GM21737 (cell line): ENCODE results near the gene RAB19.

Experiments used
- ATAC-seq: cut with Tn5 transposase; IDR thresholded peaks from one replicate; pipeline ENCODE4 v1.9.1; 2021; ENCODE audit warnings: mild to moderate bottlenecking, moderate library complexity; ENCODE audit not compliant: unreplicated experiment

Gene RAB19

DNA sequence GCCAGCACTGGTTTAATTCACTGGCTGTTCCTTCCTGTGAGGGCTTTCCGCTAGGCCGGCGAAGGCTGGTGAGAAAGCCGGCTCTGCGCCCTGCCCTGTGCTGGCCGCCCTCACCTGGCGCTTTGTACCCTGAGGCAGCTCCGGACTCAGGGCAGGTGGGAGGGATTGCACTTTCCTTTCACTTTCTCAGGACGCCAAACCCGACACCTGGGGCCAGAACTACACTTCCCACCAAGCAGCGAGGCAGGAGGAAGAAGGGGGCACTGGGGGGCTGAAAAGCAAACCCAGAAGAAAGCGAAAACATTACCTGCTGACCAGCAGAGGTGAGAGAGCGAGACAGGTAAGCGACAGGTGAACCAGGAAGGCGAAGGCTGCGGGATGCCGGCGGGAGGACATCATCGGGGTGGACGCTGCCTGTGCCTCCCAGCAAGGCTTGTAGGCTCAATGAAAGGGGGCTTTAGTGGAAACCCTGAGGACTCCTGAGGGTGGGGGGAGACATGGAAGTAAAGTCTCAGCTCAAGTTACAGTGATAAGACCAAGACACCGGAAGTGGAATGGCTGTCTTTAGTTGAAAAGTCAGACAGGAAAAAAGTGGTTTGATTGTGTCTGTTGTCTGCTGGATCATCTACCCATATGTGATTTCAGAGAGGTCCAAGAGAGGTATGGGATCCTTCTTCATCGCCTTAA, at the start of gene RAB19:
Gene RAB19 (plus strand): TSS at position 181 of the 687 bp plus-strand sequence. CDS start 3,589 bp downstream, outside the sequence.
- no peak for ATAC-seq

- no peak for ATAC-seq
Observed at GRCh38 chr7:140358024-140358411, 45.8 kb upstream of the RAB19 start.

DNA sequence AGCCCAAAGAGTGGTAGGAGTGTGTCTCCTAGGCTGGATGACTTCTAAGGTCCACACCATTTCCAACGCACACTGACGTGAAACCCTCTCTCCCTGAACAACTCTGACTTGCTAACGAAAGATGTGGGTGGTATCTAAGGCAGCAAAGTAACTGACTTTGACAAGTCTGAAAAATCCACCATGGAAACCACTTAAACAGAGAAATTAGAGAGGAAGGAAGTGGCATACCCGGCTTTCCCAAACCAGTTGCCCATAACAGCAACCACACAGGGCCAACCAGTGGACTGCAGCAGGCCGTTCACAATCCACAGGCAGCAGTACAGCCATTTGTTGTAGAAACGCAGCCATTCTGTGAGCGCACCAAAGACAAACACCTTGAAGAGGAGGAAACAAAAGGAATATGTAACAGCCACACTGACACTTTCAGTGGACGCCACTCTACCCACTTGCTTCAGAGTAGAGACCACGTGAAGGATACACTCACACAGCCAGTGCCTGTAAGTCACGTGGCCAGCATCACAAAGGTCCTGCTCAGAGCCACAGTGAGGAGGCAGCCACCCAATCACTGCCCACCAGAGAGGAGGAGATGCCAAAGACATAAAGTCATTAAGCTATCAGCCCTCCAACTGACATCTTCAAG, 45.3 kb upstream of the RAB19 start:
- ATAC-seq: no peak

- no peak for ATAC-seq
Observed at GRCh38 chr7:140360697-140361229, 43.1 kb upstream of the RAB19 start.

GRCh38 chr7:140364819-140365218, 39.0 kb upstream of the RAB19 start:
- ATAC-seq: no peak

DNA sequence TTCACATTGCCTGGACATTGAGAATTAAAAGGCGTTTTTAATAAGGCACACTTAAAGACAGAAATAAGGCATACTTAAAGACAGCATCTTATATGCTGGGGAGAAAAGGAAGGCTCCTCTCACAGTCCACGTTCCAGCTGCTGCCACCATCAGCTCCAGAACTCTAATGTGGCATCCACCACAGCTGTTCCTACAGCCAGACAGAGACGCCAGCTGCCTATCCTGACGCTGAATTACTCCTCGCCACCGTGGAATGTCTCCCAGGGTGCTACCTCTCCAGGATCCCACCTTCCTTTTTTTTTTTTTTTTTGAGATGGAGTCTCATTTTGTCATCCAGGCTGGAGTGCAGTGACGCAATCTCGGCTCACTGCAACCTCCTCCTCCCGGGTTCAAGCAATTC, 36.3 kb upstream of the RAB19 start:
- ATAC-seq: no peak

DNA sequence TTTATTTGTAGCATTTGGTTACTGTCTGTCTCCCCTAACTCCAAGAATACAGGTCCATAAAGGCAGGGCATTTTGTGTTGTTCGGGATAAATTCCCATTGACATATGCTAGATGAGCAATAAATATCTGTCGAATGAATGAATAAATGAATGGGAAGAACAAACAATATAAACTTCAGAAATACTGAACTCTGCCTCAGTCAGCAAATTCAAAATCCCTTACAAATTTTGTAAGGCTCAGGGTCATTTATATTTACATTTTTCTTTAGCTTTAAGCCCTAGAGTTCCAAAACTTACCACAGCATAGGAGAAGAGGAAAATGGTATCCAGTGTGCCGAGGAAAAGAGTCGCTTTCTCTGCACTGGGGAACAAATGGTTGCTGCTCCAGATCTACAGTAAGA, 34.6 kb upstream of the RAB19 start:
- ATAC-seq: no peak

GRCh38 chr7:140375323-140375722, 28.5 kb upstream of the RAB19 start:
- ATAC-seq: no peak

DNA sequence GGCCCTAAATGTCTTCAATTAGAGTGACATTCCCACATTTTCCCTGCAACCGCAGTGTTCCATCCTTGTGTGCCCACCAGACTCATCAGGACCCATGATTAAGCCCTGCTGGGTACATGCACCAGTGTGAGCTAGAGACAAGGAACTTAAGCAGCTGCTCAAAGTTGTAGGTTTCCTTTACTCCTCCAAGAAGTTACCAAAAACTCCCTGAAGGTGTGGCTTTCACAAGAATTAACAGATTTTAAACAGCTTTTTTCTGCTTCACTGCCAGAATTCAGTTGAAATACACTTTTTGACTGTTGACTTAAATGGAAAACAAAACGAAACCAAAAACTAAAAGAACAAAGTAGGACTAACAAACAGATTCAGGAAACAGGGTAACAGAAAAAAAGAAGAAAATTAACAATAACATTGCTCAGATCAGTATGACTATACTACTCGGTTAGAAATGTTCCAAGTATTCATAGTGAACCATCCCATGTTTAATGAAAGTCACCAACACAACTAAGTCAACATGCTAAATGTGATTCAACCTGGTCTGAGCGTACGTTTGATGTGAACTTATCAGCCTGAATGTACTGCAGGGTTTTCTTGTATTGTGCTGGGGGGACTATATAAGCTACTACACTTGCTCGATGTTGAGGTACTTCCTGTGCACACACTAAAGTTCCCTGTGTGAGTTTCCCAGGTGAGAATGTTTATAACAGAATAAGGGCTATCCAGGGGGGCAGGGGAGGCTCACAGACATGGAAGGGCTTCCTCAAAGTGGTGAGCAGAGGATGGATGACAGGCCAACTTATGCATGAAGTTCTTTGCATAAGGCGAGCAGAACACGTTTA, 27.7 kb upstream of the RAB19 start:
- no peak for ATAC-seq

- no peak for ATAC-seq
Observed at GRCh38 chr7:140383954-140384713, 19.7 kb upstream of the RAB19 start.

DNA sequence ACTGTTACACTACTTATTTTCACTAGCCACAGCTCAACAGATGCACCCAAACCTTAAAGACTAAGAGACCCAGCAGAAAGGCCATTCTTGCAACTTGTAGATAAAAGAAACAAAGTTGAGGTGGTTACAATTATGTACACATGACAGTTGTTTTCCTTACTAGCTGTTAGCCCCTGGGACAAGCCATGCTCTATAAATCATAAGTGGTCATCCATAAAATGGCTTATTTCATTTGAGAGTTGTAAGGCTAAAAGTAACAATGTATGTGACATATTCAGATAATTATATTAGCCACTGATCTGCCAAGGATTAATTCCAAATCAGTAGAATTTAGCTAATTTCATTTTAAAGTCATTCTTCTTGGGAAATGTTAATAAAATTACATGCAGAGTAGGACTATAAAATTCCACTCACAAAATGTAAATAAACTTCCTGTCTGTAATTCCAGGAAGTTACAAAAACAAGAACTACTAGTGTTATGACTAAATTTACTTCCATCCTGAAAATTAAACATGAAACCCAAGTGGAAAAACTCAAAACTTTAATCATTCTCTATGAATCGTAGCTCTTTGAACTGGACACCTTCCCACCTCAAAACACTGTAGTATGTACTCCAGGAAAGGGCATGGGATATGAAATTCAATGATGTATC, 18.8 kb upstream of the RAB19 start:
- ATAC-seq: no peak

DNA sequence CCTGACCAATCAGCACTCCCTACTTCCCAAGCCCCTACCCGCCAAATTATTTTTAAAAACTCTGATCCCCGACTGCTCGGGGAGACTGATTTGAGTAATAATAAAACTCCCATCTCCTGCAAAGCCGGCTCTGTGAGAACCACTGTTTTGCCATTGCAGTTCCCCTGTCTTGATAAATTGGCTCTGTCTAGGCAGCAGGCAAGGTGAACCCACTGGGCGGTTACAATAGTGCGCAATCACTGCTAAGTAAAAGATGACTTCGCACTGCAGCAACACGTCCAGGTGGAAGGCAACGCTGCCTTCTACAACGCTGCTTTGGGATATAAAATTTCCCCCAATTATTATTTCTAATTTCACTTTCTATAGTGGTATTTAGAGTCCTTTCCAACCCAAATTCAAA, 14.4 kb upstream of the RAB19 start:
- ATAC-seq: no peak

DNA sequence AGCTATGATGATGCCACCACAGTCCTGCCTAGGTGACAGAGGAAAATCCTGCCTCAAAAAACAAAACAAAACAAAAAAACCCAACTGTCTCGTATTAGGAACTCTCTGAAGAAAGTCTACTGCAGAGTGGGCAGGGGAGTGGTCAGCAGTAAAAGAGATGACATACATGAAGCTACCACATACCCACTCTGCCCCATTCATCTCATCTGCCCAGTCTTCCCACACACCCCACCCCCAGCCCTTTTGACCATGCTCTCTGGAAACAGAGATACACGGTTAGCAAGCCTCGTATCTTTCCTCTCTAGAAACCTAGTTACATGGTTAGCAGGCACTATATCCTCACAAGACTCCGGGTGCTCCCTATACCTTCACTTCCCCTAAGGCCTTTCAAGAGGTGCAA, 13.8 kb upstream of the RAB19 start:
- ATAC-seq: peak; percentile 25

- peak; percentile 73 for ATAC-seq
Observed at GRCh38 chr7:140390466-140391190, 13.2 kb upstream of the RAB19 start.

DNA sequence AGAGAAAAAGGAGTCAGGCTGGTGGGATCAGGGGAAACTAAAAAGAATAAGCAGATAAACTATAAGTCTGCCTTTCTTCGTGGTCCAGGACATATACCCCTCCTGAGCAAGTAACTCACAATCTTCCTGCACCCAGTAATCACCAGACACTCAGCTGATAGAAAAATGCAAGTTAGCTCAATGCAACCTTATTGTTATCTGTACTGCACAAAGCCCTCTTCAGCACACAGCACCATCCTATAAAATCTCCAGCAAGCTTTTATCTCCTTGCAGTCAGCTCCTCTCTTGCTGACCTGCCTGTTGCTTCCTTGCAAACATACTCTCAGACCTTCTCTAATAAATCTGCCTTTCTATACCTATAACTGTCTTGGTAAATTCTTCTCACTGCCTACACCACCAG, 12.2 kb upstream of the RAB19 start:
- no peak for ATAC-seq

DNA sequence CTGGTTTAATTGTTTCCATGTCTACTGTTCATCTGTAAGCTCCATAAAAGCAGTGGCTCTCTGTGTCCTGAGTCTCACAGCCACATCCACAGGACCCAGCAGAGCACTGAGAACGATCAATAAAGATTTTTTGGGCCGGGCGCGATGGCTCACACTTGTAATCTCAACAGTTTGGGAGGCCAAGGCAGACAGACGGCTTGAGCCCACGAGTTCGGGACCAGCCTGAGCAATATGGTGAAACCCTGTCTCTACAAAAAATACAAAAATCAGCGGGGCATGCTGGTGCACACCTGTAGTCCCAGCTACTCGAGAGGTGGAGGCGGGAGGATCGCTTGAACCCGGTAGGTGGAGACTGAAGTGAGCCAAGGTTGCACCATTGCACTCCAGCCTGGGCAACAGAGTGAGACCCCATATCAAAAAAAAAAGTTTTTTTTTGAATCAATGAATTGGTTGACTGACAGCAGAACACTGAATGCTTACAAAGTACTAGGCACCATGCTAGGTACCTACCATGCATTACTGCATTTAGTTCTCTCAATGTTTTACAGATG, 10.0 kb upstream of the RAB19 start:
- no peak for ATAC-seq

- ATAC-seq: peak; percentile 99
Observed at GRCh38 chr7:140397784-140398750, 5.8 kb upstream of the RAB19 start, which contains the start of gene SLC37A3. SLC37A3 (minus strand) TSS chr7:140398530; CDS start chr7:140382526, 16,004 bp downstream.

DNA sequence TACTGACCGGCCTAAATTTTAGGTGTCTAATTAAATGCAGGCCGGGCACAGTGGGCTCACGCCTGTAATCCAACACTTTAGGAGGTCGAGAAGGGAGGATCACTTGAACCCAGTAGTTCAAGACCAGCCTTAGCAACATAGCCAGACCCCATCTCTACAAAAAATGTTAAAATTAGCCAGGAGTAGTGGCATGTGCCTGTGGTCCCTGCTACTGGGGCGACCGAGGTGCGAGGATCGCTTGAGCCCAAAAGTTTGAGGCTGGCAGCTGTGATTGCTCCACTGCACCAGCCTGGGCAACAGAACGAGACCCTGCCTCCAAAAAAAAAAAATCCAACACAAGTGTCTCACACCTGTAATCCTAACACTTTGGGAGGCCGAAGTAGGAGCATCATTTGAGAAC, 5.0 kb upstream of the RAB19 start:
- no peak for ATAC-seq
